ENCODE data around the gene TAS1R3.

Gene TAS1R3

GRCh38 chr1:1334835-1335234 is 3.8 kb downstream of the TAS1R3 start:
- H3K4me3 ChIP-seq = no peak overlapping the region
- H3K27ac ChIP-seq = no peak overlapping the region

- Histone ChIP-seq H3K4me3 (no peak overlapping the region), H3K27ac (no peak overlapping the region)
These were observed 4.2 kb downstream of the TAS1R3 start for GRCh38 chr1:1335283-1335682.

GRCh38 chr1:1335792-1336248 is 4.7 kb downstream of the TAS1R3 start:
- Histone ChIP-seq H3K4me3 (no peak overlapping the region), H3K27ac (no peak overlapping the region)

- H3K4me3 ChIP-seq = no peak overlapping the region
- no peak overlapping the region for H3K27ac ChIP-seq
These were observed 5.4 kb downstream of the TAS1R3 start for GRCh38 chr1:1336446-1336845.

GRCh38 chr1:1336931-1337792 is 6.1 kb downstream of the TAS1R3 start:
- H3K4me3 ChIP-seq = no peak overlapping the region
- H3K27ac ChIP-seq = no peak overlapping the region

GRCh38 chr1:1337793-1338147 is 6.7 kb downstream of the TAS1R3 start:
- no peak overlapping the region for H3K27ac ChIP-seq
- H3K4me3 ChIP-seq = no peak overlapping the region

- no peak overlapping the region for H3K27ac ChIP-seq
- H3K4me3 ChIP-seq = no peak overlapping the region
These were observed 7.2 kb downstream of the TAS1R3 start for GRCh38 chr1:1338278-1338677.

- no peak overlapping the region for H3K27ac ChIP-seq
- no peak overlapping the region for H3K4me3 ChIP-seq
These were observed 9.1 kb downstream of the TAS1R3 start for GRCh38 chr1:1340185-1340584.

GRCh38 chr1:1340791-1341548 is 9.9 kb downstream of the TAS1R3 start:
- Histone ChIP-seq H3K4me3 (no peak overlapping the region), H3K27ac (no peak overlapping the region)

- Histone ChIP-seq H3K4me3 (no peak overlapping the region), H3K27ac (no peak overlapping the region)
These were observed 10.5 kb downstream of the TAS1R3 start for GRCh38 chr1:1341549-1342021.

- H3K27ac ChIP-seq = no peak overlapping the region
These were observed 11.0 kb downstream of the TAS1R3 start for GRCh38 chr1:1342061-1342562.

GRCh38 chr1:1342584-1343115 is 11.6 kb downstream of the TAS1R3 start:
- Histone ChIP-seq H3K4me3 (no peak overlapping the region), H3K27ac (no peak overlapping the region)

More at GRCh38 chr1:1342061-1342562, 11.0 kb downstream of the TAS1R3 start:
- no peak overlapping the region for H3K4me3 ChIP-seq

GRCh38 chr1:1343811-1344421 is 12.8 kb downstream of the TAS1R3 start:
- Histone ChIP-seq H3K4me3 (no peak overlapping the region), H3K27ac (peak overlapping the region in 15 of 21 experiments; percentile 12 to 76 (median 58))

GRCh38 chr1:1344655-1345361 is 13.7 kb downstream of the TAS1R3 start:
- no peak overlapping the region for H3K4me3 ChIP-seq
- H3K27ac ChIP-seq = peak overlapping the region in 18 of 21 experiments; percentile 13 to 76 (median 53)

GRCh38 chr1:1345384-1345783 is 14.3 kb downstream of the TAS1R3 start:
- no peak overlapping the region for H3K4me3 ChIP-seq
- peak overlapping the region in 16 of 21 experiments; percentile 6 to 76 (median 43) for H3K27ac ChIP-seq

- Histone ChIP-seq H3K27ac (peak overlapping the region in 10 of 21 experiments; percentile 6 to 76 (median 48)), H3K4me3 (no peak overlapping the region)
These were observed 14.9 kb downstream of the TAS1R3 start for GRCh38 chr1:1345860-1346500.

GRCh38 chr1:1346501-1346890 is 15.4 kb downstream of the TAS1R3 start:
- Histone ChIP-seq H3K27ac (peak overlapping the region in 8 of 21 experiments; percentile 1 to 75 (median 40)), H3K4me3 (no peak overlapping the region)

- H3K27ac ChIP-seq = peak overlapping the region in 12 of 21 experiments; percentile 58 to 88 (median 79)
- H3K4me3 ChIP-seq = peak overlapping the region in 2 of 7 experiments; percentile 76 to 90
These were observed 16.0 kb downstream of the TAS1R3 start for GRCh38 chr1:1347026-1347595.

All from skin epidermis (tissue), 12 donors.